ENCODE results near the gene PGBD5. TPM values are rescaled to one million over a fixed set of nuclear protein-coding genes. Genes with fewer than 3 reads are reported as not detected.

Gene PGBD5
- total and polyA plus RNA-seq, 9 of the 15 experiments (the other 6 are each of a cell fraction or from before 2014, with no cell fraction given) = under 0.01 to 0.40 (median 0.10) TPM; not detected in 3

DNA sequence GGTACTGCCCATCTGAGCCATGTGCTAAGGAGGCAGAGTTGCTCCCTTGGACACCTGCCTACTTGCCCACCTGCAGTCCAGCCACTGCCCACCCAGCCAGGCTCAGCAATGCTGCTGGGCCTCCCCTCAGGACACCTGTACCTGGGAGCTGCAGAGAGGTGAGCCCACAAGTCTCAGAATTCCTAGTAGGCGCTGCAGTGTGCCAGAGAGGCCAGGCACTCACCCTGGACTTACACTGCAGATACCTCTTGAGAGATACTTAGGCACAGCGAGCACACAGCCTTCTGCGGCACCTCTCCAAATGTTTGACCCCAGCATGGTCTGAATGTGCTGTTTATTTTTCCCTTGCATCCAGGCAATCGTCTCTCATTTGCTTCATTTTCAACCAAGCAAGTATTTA, 71.0 kb downstream of the PGBD5 start (continued):
- TF ChIP-seq, protein P1, sequence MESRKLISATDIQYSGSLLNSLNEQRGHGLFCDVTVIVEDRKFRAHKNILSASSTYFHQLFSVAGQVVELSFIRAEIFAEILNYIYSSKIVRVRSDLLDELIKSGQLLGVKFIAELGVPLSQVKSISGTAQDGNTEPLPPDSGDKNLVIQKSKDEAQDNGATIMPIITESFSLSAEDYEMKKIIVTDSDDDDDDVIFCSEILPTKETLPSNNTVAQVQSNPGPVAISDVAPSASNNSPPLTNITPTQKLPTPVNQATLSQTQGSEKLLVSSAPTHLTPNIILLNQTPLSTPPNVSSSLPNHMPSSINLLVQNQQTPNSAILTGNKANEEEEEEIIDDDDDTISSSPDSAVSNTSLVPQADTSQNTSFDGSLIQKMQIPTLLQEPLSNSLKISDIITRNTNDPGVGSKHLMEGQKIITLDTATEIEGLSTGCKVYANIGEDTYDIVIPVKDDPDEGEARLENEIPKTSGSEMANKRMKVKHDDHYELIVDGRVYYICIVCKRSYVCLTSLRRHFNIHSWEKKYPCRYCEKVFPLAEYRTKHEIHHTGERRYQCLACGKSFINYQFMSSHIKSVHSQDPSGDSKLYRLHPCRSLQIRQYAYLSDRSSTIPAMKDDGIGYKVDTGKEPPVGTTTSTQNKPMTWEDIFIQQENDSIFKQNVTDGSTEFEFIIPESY (CRISPR knock-in tag; IDR thresholded peaks at IDR 0.05) = no peak

DNA sequence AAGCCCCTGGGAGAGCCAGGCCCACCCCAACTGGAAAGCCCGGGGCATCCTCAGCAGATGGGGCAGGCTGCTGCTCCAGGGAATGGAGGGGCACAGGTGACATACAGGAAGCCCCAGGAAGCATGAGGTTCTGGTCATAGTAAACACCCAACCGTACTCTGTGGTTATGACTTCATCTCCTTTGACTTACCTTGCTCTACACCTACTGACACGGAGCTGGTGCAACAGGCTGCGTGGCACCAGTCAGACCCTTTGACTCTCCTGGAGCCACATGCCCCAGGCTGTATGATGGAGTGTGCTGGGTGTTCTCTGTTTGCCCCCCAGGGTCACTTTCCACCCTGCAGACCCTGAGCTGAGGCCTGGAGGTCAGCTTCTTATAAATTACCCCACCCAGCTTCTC, 72.1 kb downstream of the PGBD5 start:
- Histone ChIP-seq H3K9ac (ENCODE audit: insufficient read depth in 1 of 2, low read depth in 2 of 2, low read length in 2 of 2) (no peak overlapping the region; a peak in 1 of 4 replicates), H3K9me3 (replicated peaks; ENCODE audit: control insufficient read depth, insufficient read depth, low read depth, low read length) (no peaks in the 10 kb centered on the region), H3K36me3 (ENCODE audit: control insufficient read depth, insufficient read depth, low read length) (no peaks in the 10 kb centered on the region), H3K4me3 (no peak overlapping the region), H3K4me1 (replicated peaks in 1 of 2; ENCODE audit: control insufficient read depth in 2 of 2, insufficient read depth in 2 of 2, low read length in 2 of 2) (peaks cover 0 to 4% of the 10 kb centered on the region in 2 experiments; a peak in 1 of 5 replicates), H4K20me1 (replicated peaks; ENCODE audit: control insufficient read depth, insufficient read depth, low read length) (peaks cover 9% of the 10 kb centered on the region; the same call in 1 of the 2 replicates), H3K9me1 (ENCODE audit: control insufficient read depth, insufficient read depth, low read length) (no peaks in the 10 kb centered on the region), H3K4me2 (ENCODE audit: insufficient read depth, low read length) (no peak overlapping the region), H3K79me2 (ENCODE audit: control insufficient read depth, insufficient read depth, low read length) (no peaks in the 10 kb centered on the region), H3K27ac (ENCODE audit: extremely low read depth, low read depth, low read length) (no peak overlapping the region), H2AFZ (ENCODE audit: low read depth, low read length) (no peak overlapping the region), H3K27me3 (ENCODE audit: control insufficient read depth in 2 of 2, insufficient read depth in 2 of 2, low read length in 2 of 2) (peaks cover 53 to 86% of the 10 kb centered on the region in 2 experiments)
- ATAC-seq (no peak), FAIRE-seq (no peak), DNase-seq (ENCODE audit: extremely low read depth in 1 of 4, low spot score in 3 of 4) (no peak)
- ChIA-PET CTCF (ENCODE audit: low intra/inter-chr PET ratio) (no interaction called here), POLR2A (interaction anchor here (0.6 to 1.1 kb wide), 2 partner anchors 10 to 27 kb away, joined by 4 read pairs; no protein-coding TSS in a partner anchor)
- no peak for TF ChIP-seq POLR2G (IDR thresholded peaks at IDR 0.05; ENCODE audit: low read depth, low read length)
- TF ChIP-seq, protein P2, sequence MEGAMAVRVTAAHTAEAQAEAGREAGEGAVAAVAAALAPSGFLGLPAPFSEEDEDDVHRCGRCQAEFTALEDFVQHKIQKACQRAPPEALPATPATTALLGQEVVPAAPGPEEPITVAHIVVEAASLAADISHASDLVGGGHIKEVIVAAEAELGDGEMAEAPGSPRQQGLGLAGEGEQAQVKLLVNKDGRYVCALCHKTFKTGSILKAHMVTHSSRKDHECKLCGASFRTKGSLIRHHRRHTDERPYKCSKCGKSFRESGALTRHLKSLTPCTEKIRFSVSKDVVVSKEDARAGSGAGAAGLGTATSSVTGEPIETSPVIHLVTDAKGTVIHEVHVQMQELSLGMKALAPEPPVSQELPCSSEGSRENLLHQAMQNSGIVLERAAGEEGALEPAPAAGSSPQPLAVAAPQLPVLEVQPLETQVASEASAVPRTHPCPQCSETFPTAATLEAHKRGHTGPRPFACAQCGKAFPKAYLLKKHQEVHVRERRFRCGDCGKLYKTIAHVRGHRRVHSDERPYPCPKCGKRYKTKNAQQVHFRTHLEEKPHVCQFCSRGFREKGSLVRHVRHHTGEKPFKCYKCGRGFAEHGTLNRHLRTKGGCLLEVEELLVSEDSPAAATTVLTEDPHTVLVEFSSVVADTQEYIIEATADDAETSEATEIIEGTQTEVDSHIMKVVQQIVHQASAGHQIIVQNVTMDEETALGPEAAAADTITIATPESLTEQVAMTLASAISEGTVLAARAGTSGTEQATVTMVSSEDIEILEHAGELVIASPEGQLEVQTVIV (CRISPR knock-in tag; IDR thresholded peaks at IDR 0.05; ENCODE audit: borderline replicate concordance) = no peak
- TF ChIP-seq HNRNPUL1 (IDR thresholded peaks at IDR 0.05; ENCODE audit: low read length) = no peak
- no peak for TF ChIP-seq SRSF1 (IDR thresholded peaks at IDR 0.05; ENCODE audit: low read depth, low read length)
- TF ChIP-seq, protein P3, sequence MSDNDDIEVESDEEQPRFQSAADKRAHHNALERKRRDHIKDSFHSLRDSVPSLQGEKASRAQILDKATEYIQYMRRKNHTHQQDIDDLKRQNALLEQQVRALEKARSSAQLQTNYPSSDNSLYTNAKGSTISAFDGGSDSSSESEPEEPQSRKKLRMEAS (CRISPR knock-in tag; IDR thresholded peaks at IDR 0.05) = no peak
- no peak for TF ChIP-seq ZNF212 (CRISPR knock-in tag; IDR thresholded peaks at IDR 0.05)
- no peak for TF ChIP-seq ZNF384 (IDR thresholded peaks at IDR 0.05; ENCODE audit: low read depth, low read length)
- TF ChIP-seq, protein P4, sequence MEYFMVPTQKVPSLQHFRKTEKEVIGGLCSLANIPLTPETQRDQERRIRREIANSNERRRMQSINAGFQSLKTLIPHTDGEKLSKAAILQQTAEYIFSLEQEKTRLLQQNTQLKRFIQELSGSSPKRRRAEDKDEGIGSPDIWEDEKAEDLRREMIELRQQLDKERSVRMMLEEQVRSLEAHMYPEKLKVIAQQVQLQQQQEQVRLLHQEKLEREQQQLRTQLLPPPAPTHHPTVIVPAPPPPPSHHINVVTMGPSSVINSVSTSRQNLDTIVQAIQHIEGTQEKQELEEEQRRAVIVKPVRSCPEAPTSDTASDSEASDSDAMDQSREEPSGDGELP (CRISPR knock-in tag; IDR thresholded peaks at IDR 0.05; ENCODE audit: borderline replicate concordance) = no peak
- no peak for TF ChIP-seq ZNF274 (IDR thresholded peaks at IDR 0.05; ENCODE audit: borderline replicate concordance, low read depth, low read length)
- TF ChIP-seq CCAR2 (IDR thresholded peaks at IDR 0.05; ENCODE audit: low read depth, low read length) = no peak
- TF ChIP-seq SOX6 (IDR thresholded peaks at IDR 0.05) = no peak
- no peak for TF ChIP-seq JUNB (CRISPR knock-in tag; conservative IDR thresholded peaks at IDR 0.05)
- TF ChIP-seq NFRKB (IDR thresholded peaks at IDR 0.05; ENCODE audit: low read depth) = no peak
- TF ChIP-seq CBX3 (IDR thresholded peaks at IDR 0.05; ENCODE audit: borderline replicate concordance in 1 of 2, low read length in 2 of 2) = no peak
- 0% methylated on average over 4 of the region's 4 CpGs for WGBS (ENCODE audit: insufficient coverage, low coverage, missing lambda C conversion rate)
- no TSS peak for BruUV-seq (replicated peaks)
- intact Hi-C loops (cut with micrococcal nuclease) = no loop called here
- in situ Hi-C loops (cut with MboI) = no loop called here

Data from K562 (cell line).